Astrocyte (in vitro differentiated cells and primary cell): ENCODE measurements around the gene UQCC2. TPM values are rescaled to one million over a fixed set of nuclear protein-coding genes. Genes with fewer than 3 reads are reported as not detected.

ENCODE experiments used
- DNase-seq: peaks from one replicate; pipeline ENCODE4 v3.0.0-alpha.2; 2010; ENCODE audit warnings: low read depth
- FAIRE-seq: peaks from 2 replicates; lab custom pipeline; 2011; peaks lifted over from hg19 to GRCh38; lab: Jason Lieb, UNC
- H2AFZ ChIP-seq: 2 replicates; pipeline ENCODE4 v1.6.0; 2012; ENCODE audit warnings: low read depth, low read length, inconsistent platforms
- H3K27ac ChIP-seq: 2 replicates; pipeline ENCODE4 v1.5.1; 2011; ENCODE audit warnings: low read depth, low read length, inconsistent platforms
- H3K27me3 ChIP-seq: 2 replicates; pipeline ENCODE4 v1.6.0; 2011; ENCODE audit warnings: low read length, inconsistent platforms; ENCODE audit not compliant: insufficient read depth
- H3K36me3 ChIP-seq: 2 replicates; pipeline ENCODE4 v1.5.1; 2011; ENCODE audit warnings: low read length, inconsistent platforms; ENCODE audit not compliant: insufficient read depth
- H3K4me1 ChIP-seq: 2 replicates; pipeline ENCODE4 v1.5.1; 2011; ENCODE audit warnings: low read length, inconsistent platforms; ENCODE audit not compliant: insufficient read depth
- H3K4me2 ChIP-seq: 2 replicates; pipeline ENCODE4 v1.6.0; 2012; ENCODE audit warnings: low read length, inconsistent platforms
- H3K4me3 ChIP-seq: 2 replicates; pipeline ENCODE4 v1.5.1; 2011; ENCODE audit warnings: low read depth, mild to moderate bottlenecking, low read length, inconsistent platforms; ENCODE audit not compliant: insufficient read depth
- H3K79me2 ChIP-seq: 2 replicates; pipeline ENCODE4 v1.6.0; 2012; ENCODE audit warnings: mild to moderate bottlenecking, low read length, inconsistent platforms; ENCODE audit not compliant: insufficient read depth
- H3K9ac ChIP-seq: 2 replicates; pipeline ENCODE4 v1.6.0; 2012; ENCODE audit warnings: mild to moderate bottlenecking, low read length, inconsistent platforms
- H3K9me3 ChIP-seq: 2 replicates; pipeline ENCODE4 v1.5.1; 2012; ENCODE audit warnings: low read depth, mild to moderate bottlenecking, low read length, inconsistent platforms; ENCODE audit not compliant: insufficient read depth
- H4K20me1 ChIP-seq: 2 replicates; pipeline ENCODE4 v1.6.0; 2012; ENCODE audit warnings: low read length, inconsistent platforms; ENCODE audit not compliant: insufficient read depth
- H3K27ac Mint-ChIP-seq: one replicate; pipeline ENCODE4 v1.8.0; 2021; ENCODE audit warnings: mild to moderate bottlenecking, mixed read lengths; ENCODE audit not compliant: unreplicated experiment
- H3K27me3 Mint-ChIP-seq: one replicate; pipeline ENCODE4 v1.8.0; 2021; ENCODE audit warnings: low read depth, mixed read lengths; ENCODE audit not compliant: unreplicated experiment
- H3K36me3 Mint-ChIP-seq: one replicate; pipeline ENCODE4 v1.8.0; 2021; ENCODE audit warnings: low read depth, mixed read lengths; ENCODE audit not compliant: unreplicated experiment
- H3K4me1 Mint-ChIP-seq: one replicate; pipeline ENCODE4 v1.8.0; 2021; ENCODE audit warnings: low read depth, mixed read lengths; ENCODE audit not compliant: unreplicated experiment
- H3K4me3 Mint-ChIP-seq: one replicate; pipeline ENCODE4 v1.8.0; 2021; ENCODE audit warnings: mild to moderate bottlenecking, moderate library complexity, mixed read lengths; ENCODE audit not compliant: unreplicated experiment
- H3K9me3 Mint-ChIP-seq: one replicate; pipeline ENCODE4 v1.8.0; 2021; ENCODE audit warnings: mild to moderate bottlenecking, mixed read lengths; ENCODE audit not compliant: unreplicated experiment
- CTCF ChIP-seq: IDR thresholded peaks from 2 replicates; pipeline ENCODE4 v1.5.1; 2011; ENCODE audit warnings: low read depth, mild to moderate bottlenecking, inconsistent platforms, low read length, moderate library complexity; ENCODE audit not compliant: insufficient read depth
- EZH2 ChIP-seq: IDR thresholded peaks from 2 replicates; pipeline ENCODE4 v1.6.1; 2012; ENCODE audit warnings: mild to moderate bottlenecking, low read length, inconsistent platforms; ENCODE audit not compliant: insufficient read depth
- total RNA-seq: library from RNA; stranded (reverse); gene quantifications from 2 replicates; pipeline ENCODE4 v1.2.1, GENCODE V29; 2021

The UQCC2 gene
- total RNA-seq, 1 donor from 2014 or later = 70.2 TPM

DNA sequence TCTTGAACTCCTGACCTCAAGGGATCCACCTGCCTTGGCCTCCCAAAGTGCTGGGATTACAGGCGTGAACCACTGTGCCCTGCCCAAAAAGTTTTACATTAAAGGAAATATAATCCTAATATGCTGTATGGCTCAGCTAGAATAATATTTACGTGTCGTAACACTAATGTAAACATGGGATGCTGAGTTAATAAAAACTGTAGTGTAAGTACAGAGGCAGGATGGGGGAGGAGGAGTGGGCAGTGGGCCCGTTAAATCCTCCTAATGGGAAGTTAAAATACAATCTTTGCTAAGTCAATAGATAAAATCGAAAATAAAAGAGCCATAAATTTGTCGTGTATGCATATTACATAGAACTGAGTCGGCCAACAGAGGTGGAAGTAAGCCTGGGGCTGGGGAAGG lies 47.3 kb upstream of the UQCC2 start:
- TF ChIP-seq CTCF = no peak
- no peak for TF ChIP-seq EZH2
- Histone ChIP-seq H3K9me3 (no peaks in the 10 kb centered on the region), H3K4me2 (no peak overlapping the region), H3K79me2 (no peaks in the 10 kb centered on the region), H4K20me1 (no peaks in the 10 kb centered on the region), H3K9ac (no peak overlapping the region), H2AFZ (no peak overlapping the region), H3K27me3 (no peaks in the 10 kb centered on the region), H3K4me3 (no peak overlapping the region), H3K4me1 (no peaks in the 10 kb centered on the region), H3K36me3 (no peaks in the 10 kb centered on the region), H3K27ac (no peak overlapping the region)
- DNase-seq (no peak), FAIRE-seq (no peak)
- H3K36me3 Mint-ChIP-seq = no peaks in the 10 kb centered on the region
- no peaks in the 10 kb centered on the region for H3K9me3 Mint-ChIP-seq
- no peaks in the 10 kb centered on the region for H3K4me1 Mint-ChIP-seq
- peaks cover 11% of the 10 kb centered on the region for H3K27me3 Mint-ChIP-seq
- H3K27ac Mint-ChIP-seq = no peak overlapping the region
- H3K4me3 Mint-ChIP-seq = no peak overlapping the region

GRCh38 chr6:33757906-33758305 lies 46.4 kb upstream of the UQCC2 start:
- Mint-ChIP-seq H3K4me3 (no peak overlapping the region), H3K4me1 (no peaks in the 10 kb centered on the region), H3K9me3 (no peaks in the 10 kb centered on the region), H3K27ac (no peak overlapping the region), H3K36me3 (no peaks in the 10 kb centered on the region), H3K27me3 (peaks cover 5% of the 10 kb centered on the region)
- Histone ChIP-seq H4K20me1 (no peaks in the 10 kb centered on the region), H3K9me3 (no peaks in the 10 kb centered on the region), H3K9ac (no peak overlapping the region), H3K27me3 (no peaks in the 10 kb centered on the region), H3K36me3 (no peaks in the 10 kb centered on the region), H3K4me1 (no peaks in the 10 kb centered on the region), H3K4me2 (no peak overlapping the region), H3K27ac (no peak overlapping the region), H3K79me2 (no peaks in the 10 kb centered on the region), H3K4me3 (no peak overlapping the region), H2AFZ (no peak overlapping the region)
- FAIRE-seq = no peak
- DNase-seq = no peak
- TF ChIP-seq EZH2 = no peak
- no peak for TF ChIP-seq CTCF

DNA sequence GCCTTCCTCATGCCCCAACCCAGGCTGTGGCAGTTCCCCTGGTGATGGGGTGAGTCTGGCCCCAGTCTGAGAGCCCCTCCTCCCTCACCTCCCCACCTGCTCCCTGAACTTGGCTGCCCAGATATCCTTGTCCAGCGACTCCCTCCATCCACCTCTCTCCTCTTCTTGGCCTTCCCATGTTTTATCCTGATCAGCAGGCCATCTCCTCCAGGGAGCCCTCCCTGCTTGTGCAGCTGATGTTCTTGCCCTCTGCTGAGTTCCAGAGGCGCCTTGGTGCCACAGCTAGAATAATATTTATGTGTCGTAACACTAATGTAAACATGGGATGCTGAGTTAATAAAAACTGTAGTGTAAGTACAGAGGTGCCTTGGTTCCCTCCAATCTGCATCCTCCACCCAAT lies 45.6 kb upstream of the UQCC2 start:
- H3K36me3 ChIP-seq = no peaks in the 10 kb centered on the region
- FAIRE-seq (no peak), DNase-seq (no peak)
- H3K27me3 ChIP-seq = no peaks in the 10 kb centered on the region
- no peaks in the 10 kb centered on the region for H3K4me1 Mint-ChIP-seq
- no peak overlapping the region for H3K27ac Mint-ChIP-seq
- H3K4me2 ChIP-seq = no peak overlapping the region
- H3K4me3 ChIP-seq = no peak overlapping the region
- no peak overlapping the region for H3K27ac ChIP-seq
- no peaks in the 10 kb centered on the region for H3K36me3 Mint-ChIP-seq
- H3K4me3 Mint-ChIP-seq = no peak overlapping the region
- H3K79me2 ChIP-seq = no peaks in the 10 kb centered on the region
- no peaks in the 10 kb centered on the region for H3K4me1 ChIP-seq
- H3K9ac ChIP-seq = no peak overlapping the region
- no peaks in the 10 kb centered on the region for H4K20me1 ChIP-seq
- no peaks in the 10 kb centered on the region for H3K9me3 Mint-ChIP-seq
- H3K27me3 Mint-ChIP-seq = peaks cover under 1% of the 10 kb centered on the region
- no peaks in the 10 kb centered on the region for H3K9me3 ChIP-seq
- TF ChIP-seq CTCF = no peak
- no peak for TF ChIP-seq EZH2
- no peak overlapping the region for H2AFZ ChIP-seq
